PC-9 (cell line): ENCODE data around the gene ITGAX.

Experiments used
- EZH2 ChIP-seq: fragments of 200-600 bp; sonication (generic); IDR thresholded peaks from 2 replicates; pipeline ENCODE4 v1.8.0; 2017; ENCODE audit warnings: antibody characterized with exemption, low read depth
- TF ChIP-seq, protein P1 (sequence below): fragments of 200-600 bp; sonication (generic); conservative IDR thresholded peaks from 2 replicates; pipeline ENCODE4 v1.6.1; 2017; ENCODE audit warnings: mixed run types, antibody characterized with exemption, mild to moderate bottlenecking, moderate library complexity

GRCh38 chr16:31335431-31335830 lies 19.5 kb upstream of the ITGAX start:
- TF ChIP-seq, protein P1, sequence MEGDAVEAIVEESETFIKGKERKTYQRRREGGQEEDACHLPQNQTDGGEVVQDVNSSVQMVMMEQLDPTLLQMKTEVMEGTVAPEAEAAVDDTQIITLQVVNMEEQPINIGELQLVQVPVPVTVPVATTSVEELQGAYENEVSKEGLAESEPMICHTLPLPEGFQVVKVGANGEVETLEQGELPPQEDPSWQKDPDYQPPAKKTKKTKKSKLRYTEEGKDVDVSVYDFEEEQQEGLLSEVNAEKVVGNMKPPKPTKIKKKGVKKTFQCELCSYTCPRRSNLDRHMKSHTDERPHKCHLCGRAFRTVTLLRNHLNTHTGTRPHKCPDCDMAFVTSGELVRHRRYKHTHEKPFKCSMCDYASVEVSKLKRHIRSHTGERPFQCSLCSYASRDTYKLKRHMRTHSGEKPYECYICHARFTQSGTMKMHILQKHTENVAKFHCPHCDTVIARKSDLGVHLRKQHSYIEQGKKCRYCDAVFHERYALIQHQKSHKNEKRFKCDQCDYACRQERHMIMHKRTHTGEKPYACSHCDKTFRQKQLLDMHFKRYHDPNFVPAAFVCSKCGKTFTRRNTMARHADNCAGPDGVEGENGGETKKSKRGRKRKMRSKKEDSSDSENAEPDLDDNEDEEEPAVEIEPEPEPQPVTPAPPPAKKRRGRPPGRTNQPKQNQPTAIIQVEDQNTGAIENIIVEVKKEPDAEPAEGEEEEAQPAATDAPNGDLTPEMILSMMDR, result no peak
- TF ChIP-seq EZH2, result no peak
